LHCN-M2 (cell line): ENCODE measurements around the gene FBXO8. TPM values are rescaled to one million over a fixed set of nuclear protein-coding genes. Genes with fewer than 3 reads are reported as not detected.

Experiments used
- DNase-seq: peaks from one replicate; pipeline ENCODE4 v3.0.0-alpha.2; 2012; ENCODE audit warnings: low read depth
- total RNA-seq: library from RNA; depleted of rRNA; stranded (reverse); fragments of >200 nt; gene quantifications from 2 replicates; pipeline ENCODE4 v1.2.3, GENCODE V29; 2014

FBXO8 gene
- total RNA-seq, 1 experiment from 2014 or later, result 22.8 TPM

GRCh38 chr4:174248407-174248806 lies 35.1 kb downstream of the FBXO8 start:
- DNase-seq, result peak; percentile 34

- DNase-seq, result no peak
These were observed 37.8 kb downstream of the FBXO8 start for GRCh38 chr4:174245714-174246113.

- DNase-seq, result peak; percentile 38
These were observed 39.0 kb downstream of the FBXO8 start for GRCh38 chr4:174244441-174244840.

- DNase-seq, result no peak
These were observed 42.3 kb downstream of the FBXO8 start for GRCh38 chr4:174241162-174241561.

- no peak for DNase-seq
These were observed 47.1 kb downstream of the FBXO8 start for GRCh38 chr4:174236359-174236758.

GRCh38 chr4:174230680-174231079 lies 52.8 kb downstream of the FBXO8 start:
- no peak for DNase-seq

GRCh38 chr4:174230148-174230547 lies 53.3 kb downstream of the FBXO8 start:
- no peak for DNase-seq

- DNase-seq, result no peak
These were observed 54.5 kb downstream of the FBXO8 start for GRCh38 chr4:174228988-174229387.

GRCh38 chr4:174225349-174226049 lies 58.0 kb downstream of the FBXO8 start:
- DNase-seq, result no peak

- no peak for DNase-seq
These were observed 58.9 kb downstream of the FBXO8 start for GRCh38 chr4:174224550-174224949.

GRCh38 chr4:174222266-174222872 lies 61.1 kb downstream of the FBXO8 start:
- peak; percentile 35 for DNase-seq

GRCh38 chr4:174218127-174218790 lies 65.2 kb downstream of the FBXO8 start:
- no peak for DNase-seq

GRCh38 chr4:174217273-174218126 lies 66.0 kb downstream of the FBXO8 start:
- DNase-seq, result peak; percentile 36

GRCh38 chr4:174216799-174217272 lies 66.6 kb downstream of the FBXO8 start:
- DNase-seq, result no peak

GRCh38 chr4:174215961-174216680 lies 67.3 kb downstream of the FBXO8 start:
- DNase-seq, result no peak

GRCh38 chr4:174215057-174215456 lies 68.4 kb downstream of the FBXO8 start:
- DNase-seq, result no peak

- DNase-seq, result no peak
These were observed 69.2 kb downstream of the FBXO8 start for GRCh38 chr4:174214101-174214878.

- no peak for DNase-seq
These were observed 69.8 kb downstream of the FBXO8 start for GRCh38 chr4:174213731-174214100.

- DNase-seq, result no peak
These were observed 71.4 kb downstream of the FBXO8 start for GRCh38 chr4:174212061-174212460.

- no peak for DNase-seq
These were observed 71.8 kb downstream of the FBXO8 start for GRCh38 chr4:174211622-174212044.
